PC-3 (cell line): Measurements from ENCODE around the gene FAM221A. TPM values are rescaled to one million over a fixed set of nuclear protein-coding genes. Genes with fewer than 3 reads are reported as not detected.

Experiments
- ATAC-seq: fragments of 200-7000 bp; cut with Tn5 transposase; 2 replicates; pipeline ENCODE4 v1.9.1; 2020; ENCODE audit warnings: mild to moderate bottlenecking, moderate library complexity
- BruUV-seq: library from RNA; stranded (reverse); fragments of 400-500 nt; replicated peaks from 2 replicates; lab custom pipeline; 2021; lab: Mats Ljungman, UMichigan
- CTCF ChIA-PET: fragments of 300-600 bp; sonication (Branson Sonifier 250); formaldehyde crosslinking; loops from one replicate; lab custom pipeline; 2022; ENCODE audit warnings: antibody characterized with exemption; lab: Charles Lee
- POLR2A ChIA-PET: fragments of 300-600 bp; sonication (Branson Sonifier 250); formaldehyde crosslinking; loops from one replicate; lab custom pipeline; 2022; ENCODE audit warnings: antibody characterized with exemption; ENCODE audit not compliant: unreplicated experiment; lab: Charles Lee
- DNase-seq: peaks from one replicate; pipeline ENCODE4 v3.0.0-alpha.2; 2015
- H2AFZ ChIP-seq: fragments of 300-600 bp; sonication (generic); 2 replicates; pipeline ENCODE4 v1.6.0; 2016; ENCODE audit warnings: antibody characterized with exemption, low read length
- H3F3A ChIP-seq: fragments of 300-600 bp; sonication (generic); one replicate; pipeline ENCODE4 v1.6.0; 2017; ENCODE audit warnings: antibody characterized with exemption, low read length, control low read depth, mild to moderate bottlenecking; ENCODE audit not compliant: unreplicated experiment
- H3K27ac ChIP-seq: fragments of 300-600 bp; sonication (generic); 2 replicates; pipeline ENCODE4 v1.5.1; 2016; ENCODE audit warnings: mild to moderate bottlenecking, low read length
- H3K27me3 ChIP-seq: fragments of 300-600 bp; sonication (generic); 2 replicates; pipeline ENCODE4 v1.6.1; 2016; ENCODE audit warnings: low read length, mixed read lengths
- H3K36me3 ChIP-seq: fragments of 300-600 bp; sonication (generic); 2 replicates; pipeline ENCODE4 v1.6.1; 2016; ENCODE audit warnings: low read depth, mixed run types, low read length, mixed read lengths
- H3K4me1 ChIP-seq: fragments of 300-600 bp; sonication (generic); 2 replicates; pipeline ENCODE4 v1.5.1; 2016; ENCODE audit warnings: low read length; ENCODE audit not compliant: insufficient read depth
- H3K4me2 ChIP-seq: fragments of 300-600 bp; sonication (generic); 2 replicates; pipeline ENCODE4 v1.6.0; 2016; ENCODE audit warnings: low read length
- H3K4me3 ChIP-seq: fragments of 300-600 bp; sonication (generic); 2 replicates; pipeline ENCODE4 v1.5.1; 2016; ENCODE audit warnings: mild to moderate bottlenecking, low read length, mixed read lengths
- H3K79me2 ChIP-seq: fragments of 300-600 bp; sonication (generic); 2 replicates; pipeline ENCODE4 v1.6.1; 2017; ENCODE audit warnings: low read length, mixed read lengths
- H3K9ac ChIP-seq: fragments of 300-600 bp; sonication (generic); 2 replicates; pipeline ENCODE4 v1.6.0; 2016; ENCODE audit warnings: mild to moderate bottlenecking, low read length
- H3K9me2 ChIP-seq: fragments of 300-600 bp; sonication (generic); replicated peaks from 2 replicates; pipeline ENCODE4 v1.6.1; 2016; ENCODE audit warnings: mixed run types, low read length, mixed read lengths
- H3K9me3 ChIP-seq: fragments of 300-600 bp; sonication (generic); 2 replicates; pipeline ENCODE4 v1.6.1; 2016; ENCODE audit warnings: low read length, mixed read lengths
- H4K20me1 ChIP-seq: fragments of 300-600 bp; sonication (generic); 2 replicates; pipeline ENCODE4 v1.6.1; 2016; ENCODE audit warnings: low read length, mixed read lengths
- CTCF ChIP-seq: fragments of 300-600 bp; sonication (generic); conservative IDR thresholded peaks from 2 replicates; pipeline ENCODE4 v1.5.1; 2017; ENCODE audit warnings: antibody characterized with exemption, low read depth, mild to moderate bottlenecking, low read length
- EZH2 ChIP-seq: fragments of 300-600 bp; sonication (generic); IDR thresholded peaks from one replicate; pipeline ENCODE4 v1.6.1; 2017; ENCODE audit warnings: antibody characterized with exemption, mild to moderate bottlenecking, low read length; ENCODE audit not compliant: unreplicated experiment
- EZH2phosphoT487 ChIP-seq: fragments of 300-600 bp; sonication (generic); IDR thresholded peaks from 2 replicates; pipeline ENCODE4 v1.6.1; 2018; ENCODE audit warnings: mild to moderate bottlenecking, antibody characterized with exemption, low read length, borderline replicate concordance
- intact Hi-C: fragments of 100-400 bp; cut with micrococcal nuclease; formaldehyde crosslinking; loops from 2 replicates; pipeline ENCODE4 v1.9.0; 2023
- total RNA-seq: library from RNA; depleted of rRNA; stranded (reverse); fragments of >200 nt; gene quantifications from 2 replicates; pipeline ENCODE4 v1.2.3, GENCODE V29; 2014

Gene FAM221A
- total RNA-seq, 1 experiment from 2014 or later, result 5.6 TPM

DNA sequence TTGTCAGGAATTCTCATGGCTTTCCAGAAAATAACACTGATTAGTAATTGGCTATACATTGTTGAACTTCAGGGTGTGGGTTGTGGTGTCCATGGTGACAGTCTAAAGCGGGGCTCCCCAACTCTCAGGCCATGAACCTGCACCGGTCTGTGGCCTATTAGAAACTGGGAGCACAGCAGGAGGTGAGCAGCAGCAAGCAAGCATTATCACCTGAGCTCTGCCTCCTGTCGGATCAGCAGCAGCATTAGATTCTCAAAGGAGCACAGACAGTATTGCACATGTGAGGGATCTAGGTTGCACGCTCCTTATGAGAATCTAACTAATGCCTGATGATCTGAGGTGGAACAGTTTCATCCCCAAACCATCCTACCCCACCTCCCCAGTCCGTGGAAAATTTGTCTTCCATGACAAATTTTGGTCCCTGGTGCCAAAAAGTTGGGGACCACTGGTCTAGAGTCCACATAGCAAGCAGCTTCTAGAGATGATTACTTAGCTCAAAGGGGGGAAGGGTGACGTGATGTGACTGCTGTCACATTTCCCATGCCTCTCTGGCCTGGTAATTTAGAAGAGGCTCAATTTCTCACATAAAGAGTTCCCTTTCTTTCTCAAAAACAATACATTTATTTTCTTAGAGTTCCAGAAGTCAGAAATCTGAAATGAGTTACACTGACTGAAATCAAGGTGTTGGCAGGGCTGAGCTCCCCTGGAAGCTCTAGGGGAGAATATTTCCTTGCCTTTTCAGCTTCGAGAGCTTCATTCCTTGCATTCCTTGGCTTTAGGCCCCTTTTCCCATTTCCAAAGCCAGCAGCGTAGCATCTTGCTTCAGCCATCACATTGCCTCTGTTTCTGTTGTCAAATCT is 17.6 kb upstream of the FAM221A start:
- DNase-seq (no peak), ATAC-seq (no peak)
- no TSS peak for BruUV-seq
- Histone ChIP-seq H3K79me2 (no peaks in the 10 kb centered on the region), H3K4me1 (no peaks in the 10 kb centered on the region), H3F3A (no peaks in the 10 kb centered on the region), H4K20me1 (no peaks in the 10 kb centered on the region), H3K27me3 (no peaks in the 10 kb centered on the region), H3K36me3 (no peaks in the 10 kb centered on the region), H3K9ac (no peak overlapping the region), H3K9me2 (no peaks in the 10 kb centered on the region), H2AFZ (no peak overlapping the region), H3K4me3 (no peak overlapping the region), H3K4me2 (no peak overlapping the region), H3K9me3 (no peaks in the 10 kb centered on the region), H3K27ac (no peak overlapping the region)
- ChIA-PET CTCF (no interaction called here), POLR2A (interaction anchor here (0.6 kb wide), 1 partner anchor 30 kb away, joined by 3 read pairs; no protein-coding TSS in a partner anchor)
- intact Hi-C loops, result no loop called here
- TF ChIP-seq CTCF (no peak), EZH2phosphoT487 (no peak), EZH2 (no peak)

DNA sequence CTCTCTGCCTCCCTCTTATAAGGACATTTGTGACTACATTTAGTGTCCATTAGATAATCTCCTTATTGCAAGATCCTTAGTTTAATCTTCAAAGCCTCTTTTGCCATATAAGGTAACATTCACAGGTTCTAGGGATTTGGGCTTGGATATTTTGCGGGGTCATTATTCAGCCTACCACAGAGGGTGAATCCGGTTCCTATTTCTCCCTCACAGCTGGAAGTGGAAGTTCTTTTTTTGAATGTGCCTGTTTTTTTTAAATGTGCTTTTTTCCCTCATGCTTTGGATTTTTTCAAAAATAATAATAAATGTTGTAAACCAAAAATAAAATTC is 17.1 kb upstream of the FAM221A start:
- no peak overlapping the region for H3K27ac ChIP-seq
- H3K4me3 ChIP-seq, result no peak overlapping the region
- H3K9me3 ChIP-seq, result no peaks in the 10 kb centered on the region
- no peak for ATAC-seq
- H3K4me1 ChIP-seq, result no peaks in the 10 kb centered on the region
- POLR2A ChIA-PET, result interaction anchor here (0.6 kb wide), 1 partner anchor 31 kb away, joined by 3 read pairs; no protein-coding TSS in a partner anchor
- no peak overlapping the region for H3K9ac ChIP-seq
- H3K4me2 ChIP-seq, result no peak overlapping the region
- no peaks in the 10 kb centered on the region for H3F3A ChIP-seq
- no peaks in the 10 kb centered on the region for H4K20me1 ChIP-seq
- TF ChIP-seq CTCF, result no peak
- TF ChIP-seq EZH2phosphoT487, result no peak
- no peak for TF ChIP-seq EZH2
- H2AFZ ChIP-seq, result no peak overlapping the region
- no peaks in the 10 kb centered on the region for H3K79me2 ChIP-seq
- intact Hi-C loops, result no loop called here
- CTCF ChIA-PET, result no interaction called here
- no peaks in the 10 kb centered on the region for H3K9me2 ChIP-seq
- H3K36me3 ChIP-seq, result no peaks in the 10 kb centered on the region
- BruUV-seq, result no TSS peak
- no peaks in the 10 kb centered on the region for H3K27me3 ChIP-seq
- DNase-seq, result no peak

DNA sequence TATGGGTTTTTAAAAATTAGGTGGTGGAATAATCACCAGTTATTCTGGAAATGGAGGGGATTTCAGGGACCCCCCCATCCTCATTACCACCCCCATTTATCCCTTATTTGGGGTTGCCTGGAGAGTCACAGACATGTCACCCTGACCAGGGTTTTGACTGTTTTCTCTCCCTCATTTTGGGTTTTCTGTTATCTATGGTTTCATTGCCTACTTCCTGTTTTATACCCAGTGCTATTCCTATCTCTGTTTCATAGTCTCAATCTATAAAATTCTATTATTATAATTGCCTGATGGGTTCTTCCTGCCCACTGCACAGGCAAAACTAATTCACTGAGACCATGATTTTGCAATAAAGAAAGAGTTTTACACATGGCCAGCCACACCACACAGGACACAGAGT is 15.9 kb upstream of the FAM221A start:
- CTCF ChIA-PET, result no interaction called here
- no peak overlapping the region for H3K27ac ChIP-seq
- no peak for ATAC-seq

More for the DNA sequence above, 15.9 kb upstream of the FAM221A start:
- Histone ChIP-seq H3K4me1 (no peaks in the 10 kb centered on the region), H3K9ac (no peak overlapping the region), H4K20me1 (no peaks in the 10 kb centered on the region), H3K4me2 (no peak overlapping the region), H3K9me3 (no peaks in the 10 kb centered on the region), H3F3A (no peaks in the 10 kb centered on the region), H3K4me3 (no peak overlapping the region), H3K36me3 (no peaks in the 10 kb centered on the region), H3K27me3 (no peaks in the 10 kb centered on the region), H3K79me2 (no peaks in the 10 kb centered on the region), H2AFZ (no peak overlapping the region), H3K9me2 (no peaks in the 10 kb centered on the region)
- intact Hi-C loops, result no loop called here
- TF ChIP-seq EZH2 (no peak), EZH2phosphoT487 (no peak), CTCF (no peak)
- POLR2A ChIA-PET, result no interaction called here
- BruUV-seq, result no TSS peak
- no peak for DNase-seq
